ENCODE results near the gene SMG6.

DNA sequence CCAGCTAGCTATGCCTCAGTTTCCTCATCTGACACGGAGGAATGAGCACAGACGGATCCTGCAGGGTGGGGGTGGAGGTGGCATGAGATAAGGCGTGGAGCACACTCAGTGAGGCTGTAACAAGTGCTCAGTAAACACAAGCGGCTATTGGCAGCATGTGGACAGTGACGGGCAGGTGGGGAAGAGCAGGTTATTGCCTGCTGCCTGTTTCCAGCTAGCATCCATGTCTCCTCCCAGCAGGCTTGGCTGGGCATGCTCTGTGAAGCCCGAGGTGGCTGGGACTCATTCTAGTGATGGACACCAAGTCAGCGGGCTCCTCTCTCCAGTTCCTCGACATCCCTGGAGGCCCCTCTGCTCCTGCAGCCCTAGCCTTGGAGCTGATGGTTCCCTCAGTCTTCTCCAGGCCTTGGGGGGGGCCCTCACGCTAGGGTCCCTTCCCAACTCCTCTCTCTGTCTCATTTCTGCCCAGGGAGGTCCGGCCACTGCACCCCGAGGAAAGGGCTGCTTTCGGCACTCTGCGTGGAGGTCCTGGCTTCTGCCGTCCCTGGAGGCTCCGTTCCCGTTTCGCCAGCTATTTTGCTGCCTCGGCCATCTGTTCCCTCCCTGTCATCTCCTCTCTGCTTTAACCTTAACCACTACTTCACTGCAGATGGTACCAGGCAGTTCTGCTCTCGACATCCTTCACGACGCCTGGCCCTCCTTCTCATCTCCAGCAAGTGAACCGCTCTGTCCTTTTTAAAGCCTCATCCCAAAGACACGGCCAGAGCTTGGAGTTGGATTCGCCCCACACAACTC, 284.7 kb downstream of the SMG6 start:
- TF ChIP-seq FOXM1 (IDR thresholded peaks at IDR 0.05; ENCODE audit: borderline replicate concordance, low read depth) (no peak), YY1 (IDR thresholded peaks at IDR 0.05; ENCODE audit: low read depth) (no peak), CEBPB (IDR thresholded peaks at IDR 0.05) (no peak), EP300 (IDR thresholded peaks at IDR 0.05; ENCODE audit: borderline replicate concordance) (no peak), ZBTB7A (IDR thresholded peaks at IDR 0.05; ENCODE audit: low read depth) (no peak), CREB1 (IDR thresholded peaks at IDR 0.05; ENCODE audit: low read depth) (no peak)

Measured in Ishikawa (cell line).